ENCODE measurements around the gene GAGE10. TPM values are rescaled to one million over a fixed set of nuclear protein-coding genes. Genes with fewer than 3 reads are reported as not detected.

Gene GAGE10
- total RNA-seq, 1 experiment from 2014 or later: not detected

GRCh38 chrX:49264460-49264859 is 39.0 kb upstream of the GAGE10 start, which contains the start of gene FOXP3:
Gene FOXP3 (minus strand): TSS chrX:49264710. CDS start chrX:49258505, 6,205 bp downstream.
- BruUV-seq (replicated peaks): no TSS peak
- DNase-seq: no peak
- CTCF ChIA-PET: no interaction called here

GRCh38 chrX:49266523-49267445 is 36.7 kb upstream of the GAGE10 start:
- Histone ChIP-seq H3K9me3 (no peaks in the 10 kb centered on the region), H3K4me1 (peaks cover 12% of the 10 kb centered on the region; the same call in 1 of the 2 replicates), H3K36me3 (ENCODE audit: control insufficient read depth, insufficient read depth, low read length) (no peaks in the 10 kb centered on the region), H3K4me3 (ENCODE audit: low read depth, low read length) (no peak overlapping the region), H3K27me3 (replicated peaks; ENCODE audit: control insufficient read depth, insufficient read depth, low read length) (no peaks in the 10 kb centered on the region)
- H3K36me3 Mint-ChIP-seq (ENCODE audit: insufficient read depth, unreplicated experiment): peaks cover 25% of the 10 kb centered on the region
- intact Hi-C loops (cut with micrococcal nuclease; ENCODE audit: unreplicated experiment): no loop called here
- H3K4me1 Mint-ChIP-seq (ENCODE audit: low read depth, unreplicated experiment): peaks cover 25% of the 10 kb centered on the region
- DNase-seq: no peak
- H3K27me3 Mint-ChIP-seq (ENCODE audit: insufficient read depth, unreplicated experiment): no peaks in the 10 kb centered on the region
- no peak overlapping the region for H3K27ac Mint-ChIP-seq (ENCODE audit: unreplicated experiment)
- no peak for TF ChIP-seq CTCF (IDR thresholded peaks at IDR 0.05; ENCODE audit: insufficient read depth in 1 of 2, low read depth in 1 of 2, low read length in 1 of 2, severe bottlenecking in 1 of 2, unreplicated experiment in 1 of 2)
- BruUV-seq (replicated peaks): no TSS peak
- ChIA-PET CTCF (no interaction called here), POLR2A (no interaction called here)
- H3K9me3 Mint-ChIP-seq (ENCODE audit: unreplicated experiment): no peaks in the 10 kb centered on the region
- H3K4me3 Mint-ChIP-seq (ENCODE audit: unreplicated experiment): peak overlapping the region; percentile 96

More at GRCh38 chrX:49264460-49264859, 39.0 kb upstream of the GAGE10 start, which contains the start of gene FOXP3:
- Mint-ChIP-seq H3K4me3 (ENCODE audit: unreplicated experiment) (no peak within 1 kb of the TSS), H3K9me3 (ENCODE audit: unreplicated experiment) (no peaks in the 10 kb centered on the region), H3K27me3 (ENCODE audit: insufficient read depth, unreplicated experiment) (no peaks in the 10 kb centered on the region), H3K27ac (ENCODE audit: unreplicated experiment) (peak within 1 kb of the TSS; percentile 15), H3K4me1 (ENCODE audit: low read depth, unreplicated experiment) (peaks cover 16% of the 10 kb centered on the region), H3K36me3 (ENCODE audit: insufficient read depth, unreplicated experiment) (peaks cover 17% of the 10 kb centered on the region)
- Histone ChIP-seq H3K27me3 (replicated peaks; ENCODE audit: control insufficient read depth, insufficient read depth, low read length) (no peaks in the 10 kb centered on the region), H3K9me3 (no peaks in the 10 kb centered on the region), H3K4me3 (ENCODE audit: low read depth, low read length) (no peak within 1 kb of the TSS), H3K36me3 (ENCODE audit: control insufficient read depth, insufficient read depth, low read length) (no peaks in the 10 kb centered on the region), H3K4me1 (0 out of 2 replicates have a peak, but pooled peaks cover 3% of the 10 kb centered on the region)
- intact Hi-C loops (cut with micrococcal nuclease; ENCODE audit: unreplicated experiment): no loop called here
- POLR2A ChIA-PET: no interaction called here
- TF ChIP-seq CTCF (IDR thresholded peaks at IDR 0.05; ENCODE audit: insufficient read depth in 1 of 2, low read depth in 1 of 2, low read length in 1 of 2, severe bottlenecking in 1 of 2, unreplicated experiment in 1 of 2): no peak

- TF ChIP-seq CTCF (IDR thresholded peaks at IDR 0.05; ENCODE audit: insufficient read depth in 1 of 2, low read depth in 1 of 2, low read length in 1 of 2, severe bottlenecking in 1 of 2, unreplicated experiment in 1 of 2): no peak
- Mint-ChIP-seq H3K4me3 (ENCODE audit: unreplicated experiment) (peak overlapping the region; percentile 96), H3K27me3 (ENCODE audit: insufficient read depth, unreplicated experiment) (no peaks in the 10 kb centered on the region), H3K9me3 (ENCODE audit: unreplicated experiment) (no peaks in the 10 kb centered on the region), H3K4me1 (ENCODE audit: low read depth, unreplicated experiment) (peaks cover 25% of the 10 kb centered on the region), H3K36me3 (ENCODE audit: insufficient read depth, unreplicated experiment) (peaks cover 25% of the 10 kb centered on the region), H3K27ac (ENCODE audit: unreplicated experiment) (peak overlapping the region; percentile 99)
- DNase-seq: no peak
- H3K4me1 ChIP-seq: peaks cover 12% of the 10 kb centered on the region; the same call in 1 of the 2 replicates
- H3K36me3 ChIP-seq (ENCODE audit: control insufficient read depth, insufficient read depth, low read length): no peaks in the 10 kb centered on the region
- intact Hi-C loops (cut with micrococcal nuclease; ENCODE audit: unreplicated experiment): loop anchor here (2.0 kb wide), 2 partner anchors 68 to 78 kb away; partner anchors contain the start of gene SYP
- H3K9me3 ChIP-seq: no peaks in the 10 kb centered on the region
- H3K27me3 ChIP-seq (replicated peaks; ENCODE audit: control insufficient read depth, insufficient read depth, low read length): no peaks in the 10 kb centered on the region
- TSS peak; percentile 97 for BruUV-seq (replicated peaks)
- ChIA-PET CTCF (interaction anchor here (1.0 to 1.3 kb wide), 4 partner anchors 76 to 266 kb away, joined by 3 to 10 read pairs (median 5); partner anchors contain the start of gene GRIPAP1), POLR2A (interaction anchor here (0.8 to 2.0 kb wide), 6 partner anchors 18 to 78 kb away, joined by 3 to 43 read pairs (median 4); partner anchors contain the start of gene CCDC22)
- peak overlapping the region; percentile 63 for H3K4me3 ChIP-seq (ENCODE audit: low read depth, low read length)
Measured at GRCh38 chrX:49268702-49269009, 34.8 kb upstream of the GAGE10 start.
